Aortic smooth muscle cell (primary cell): ENCODE results near the gene STAT5A. TPM values are rescaled to one million over a fixed set of nuclear protein-coding genes. Genes with fewer than 3 reads are reported as not detected.

Source experiments
- total RNA-seq: library from RNA; depleted of rRNA; stranded (reverse); fragments of >200 nt; gene quantifications from 2 replicates; pipeline ENCODE4 v1.2.3, GENCODE V29; 2014

The STAT5A gene
- 16.8 and 19.9 TPM in 2 replicates for total RNA-seq

GRCh38 chr17:42287977-42288802 lies at the start of gene STAT5A:
STAT5A (plus strand) TSS chr17:42288498; CDS start chr17:42289412, 914 bp downstream.

GRCh38 chr17:42276359-42276608 lies 12.0 kb upstream of the STAT5A start, which contains the start of gene STAT5B:
STAT5B (minus strand) TSS chr17:42276391; CDS start chr17:42232127, 44,264 bp downstream.

Other genes starting within 250 kb of the STAT5A start
- 0.19 and 0.26 TPM in 2 replicates for gene C17orf113, start 237.9 kb upstream of the STAT5A start, total RNA-seq
- not detected in 2 replicates for gene ZNF385C, start 190.0 kb upstream of the STAT5A start, total RNA-seq
- gene DHX58, start 175.8 kb upstream of the STAT5A start, total RNA-seq = 10.3 and 14.6 TPM in 2 replicates
- 4.7 and 5.8 TPM in 2 replicates for gene KAT2A, start 167.1 kb upstream of the STAT5A start, total RNA-seq
- gene HSPB9, start 165.7 kb upstream of the STAT5A start, total RNA-seq = not detected in 2 replicates
- gene RAB5C, start 133.5 kb upstream of the STAT5A start, total RNA-seq = 70.9 and 84.6 TPM in 2 replicates
- gene KCNH4, start 107.4 kb upstream of the STAT5A start, total RNA-seq = not detected in 2 replicates
- not detected in 2 replicates for gene HCRT, start 103.0 kb upstream of the STAT5A start, total RNA-seq
- gene GHDC, start 94.0 kb upstream of the STAT5A start, total RNA-seq = 19.7 and 21.4 TPM in 2 replicates
- 18.4 and 23.0 TPM in 2 replicates for gene STAT5B, start 12.1 kb upstream of the STAT5A start, total RNA-seq
- 104 and 126 TPM in 2 replicates for gene STAT3, start 99.9 kb downstream of the STAT5A start, total RNA-seq
- gene CAVIN1, start 134.8 kb downstream of the STAT5A start, total RNA-seq = 646 and 690 TPM in 2 replicates
- 79.3 and 90.8 TPM in 2 replicates for gene ATP6V0A1, start 170.4 kb downstream of the STAT5A start, total RNA-seq
- 44.9 and 46.9 TPM in 2 replicates for gene NAGLU, start 247.7 kb downstream of the STAT5A start, total RNA-seq